ENCODE results near the gene PTGER1. TPM values are rescaled to one million over a fixed set of nuclear protein-coding genes. Genes with fewer than 3 reads are reported as not detected.

The PTGER1 gene
- total and polyA plus RNA-seq, 4 donors, result 0.15 to 0.42 (median 0.22) TPM; not detected in 1

GRCh38 chr19:14428882-14429416, 46.2 kb downstream of the PTGER1 start:
- no peak for DNase-seq (ENCODE audit: low spot score)
- Histone ChIP-seq H3K9me3 (ENCODE audit: control insufficient read depth in 4 of 4, low read length in 3 of 4) (no peaks in the 10 kb centered on the region), H3K4me3 (ENCODE audit: low read depth in 1 of 3, low read length in 3 of 3) (no peak overlapping the region), H3K27me3 (ENCODE audit: control insufficient read depth in 4 of 4, insufficient read depth in 4 of 4, low read length in 3 of 4) (no peaks in the 10 kb centered on the region), H3K27ac (ENCODE audit: low read depth in 1 of 2, low read length in 2 of 2) (no peak overlapping the region), H3K4me1 (ENCODE audit: control insufficient read depth in 4 of 4, insufficient read depth in 4 of 4, low read length in 3 of 4) (peaks cover 2 to 13% (median 8%) of the 10 kb centered on the region in 4 donors), H3K9ac (ENCODE audit: low read depth in 1 of 2, low read length in 2 of 2) (no peak overlapping the region), H3K36me3 (ENCODE audit: control insufficient read depth in 4 of 4, insufficient read depth in 3 of 4, low read depth in 1 of 4, low read length in 3 of 4) (no peaks in the 10 kb centered on the region)
- TF ChIP-seq SP1 (IDR thresholded peaks at IDR 0.05), result no peak
- no peak for TF ChIP-seq JUND (IDR thresholded peaks at IDR 0.05)
- no peak for TF ChIP-seq FOXA1 (IDR thresholded peaks at IDR 0.05)
- TF ChIP-seq EGR1 (IDR thresholded peaks at IDR 0.05; ENCODE audit: low read depth in 2 of 2), result no peak
- TF ChIP-seq REST (IDR thresholded peaks at IDR 0.05), result no peak
- no peak for TF ChIP-seq HNF4A (conservative IDR thresholded peaks at IDR 0.05)
- TF ChIP-seq YY1 (IDR thresholded peaks at IDR 0.05), result no peak
- no peak for TF ChIP-seq FOXA2 (IDR thresholded peaks at IDR 0.05)
- no peak for TF ChIP-seq MAX (IDR thresholded peaks at IDR 0.05)
- no peak for TF ChIP-seq CTCF (IDR thresholded peaks at IDR 0.05; ENCODE audit: low read depth, low read length, missing input control)
- no peak for TF ChIP-seq RXRA (IDR thresholded peaks at IDR 0.05)
- TF ChIP-seq NR2F2 (IDR thresholded peaks at IDR 0.05), result no peak
- TF ChIP-seq HNF4G (IDR thresholded peaks at IDR 0.05), result no peak
- TF ChIP-seq GABPA (IDR thresholded peaks at IDR 0.05 in 1 of 2, conservative IDR thresholded peaks at IDR 0.05 in 1 of 2), result no peak
- no peak for TF ChIP-seq RAD21 (IDR thresholded peaks at IDR 0.05)
- TF ChIP-seq TAF1 (conservative IDR thresholded peaks at IDR 0.05), result no peak
- TF ChIP-seq ATF3 (IDR thresholded peaks at IDR 0.05), result no peak
- TF ChIP-seq ZBTB33 (IDR thresholded peaks at IDR 0.05), result no peak
- WGBS, result 67% methylated on average over 4 of the region's 4 CpGs

All from liver (tissue), 9 donors.